Measurements from ENCODE around the gene RGS10.

DNA sequence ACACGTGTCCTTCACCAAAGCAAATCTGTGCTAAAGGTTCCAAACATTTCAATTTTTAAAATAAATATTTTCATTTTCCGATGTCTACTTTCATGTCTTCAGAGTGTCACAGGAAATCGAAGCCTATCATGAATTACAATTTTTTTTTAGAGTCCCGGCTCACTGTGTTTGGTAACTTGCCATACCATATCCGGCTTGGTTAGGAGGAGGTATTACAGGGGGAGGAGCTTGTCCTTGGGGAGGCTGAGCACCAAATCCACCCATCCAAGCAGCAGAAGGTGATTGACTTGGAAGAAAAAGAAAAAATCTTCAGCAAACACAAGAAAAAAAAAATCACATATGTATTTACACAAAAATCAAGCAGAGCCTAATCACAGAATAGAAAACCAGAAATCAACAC is 33.0 kb upstream of the RGS10 start:
- TF ChIP-seq, protein P1, sequence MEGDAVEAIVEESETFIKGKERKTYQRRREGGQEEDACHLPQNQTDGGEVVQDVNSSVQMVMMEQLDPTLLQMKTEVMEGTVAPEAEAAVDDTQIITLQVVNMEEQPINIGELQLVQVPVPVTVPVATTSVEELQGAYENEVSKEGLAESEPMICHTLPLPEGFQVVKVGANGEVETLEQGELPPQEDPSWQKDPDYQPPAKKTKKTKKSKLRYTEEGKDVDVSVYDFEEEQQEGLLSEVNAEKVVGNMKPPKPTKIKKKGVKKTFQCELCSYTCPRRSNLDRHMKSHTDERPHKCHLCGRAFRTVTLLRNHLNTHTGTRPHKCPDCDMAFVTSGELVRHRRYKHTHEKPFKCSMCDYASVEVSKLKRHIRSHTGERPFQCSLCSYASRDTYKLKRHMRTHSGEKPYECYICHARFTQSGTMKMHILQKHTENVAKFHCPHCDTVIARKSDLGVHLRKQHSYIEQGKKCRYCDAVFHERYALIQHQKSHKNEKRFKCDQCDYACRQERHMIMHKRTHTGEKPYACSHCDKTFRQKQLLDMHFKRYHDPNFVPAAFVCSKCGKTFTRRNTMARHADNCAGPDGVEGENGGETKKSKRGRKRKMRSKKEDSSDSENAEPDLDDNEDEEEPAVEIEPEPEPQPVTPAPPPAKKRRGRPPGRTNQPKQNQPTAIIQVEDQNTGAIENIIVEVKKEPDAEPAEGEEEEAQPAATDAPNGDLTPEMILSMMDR (conservative IDR thresholded peaks at IDR 0.05; ENCODE audit: low read depth, low read length) = no peak
- TF ChIP-seq EZH2 (IDR thresholded peaks at IDR 0.05; ENCODE audit: borderline replicate concordance, low read depth, low read length, poor library complexity, severe bottlenecking) = no peak
